ENCODE data around the gene TLE4. TPM values are rescaled to one million over a fixed set of nuclear protein-coding genes. Genes with fewer than 3 reads are reported as not detected.

Gene TLE4
- total RNA-seq, 4 donors from 2014 or later: 30.5 to 66.2 (median 46.4) TPM

- 62 to 100% methylated on average over 1 to 2 of the region's 2 CpGs for WGBS, 2 donors (ENCODE audit: low coverage in 1 of 2)
- ATAC-seq: no peak
- Histone ChIP-seq H3K27ac (no peak overlapping the region), H3K9me3 (no peaks in the 10 kb centered on the region), H3K4me3 (no peak overlapping the region), H3K36me3 (no peaks in the 10 kb centered on the region), H3K27me3 (no peaks in the 10 kb centered on the region), H3K4me1 (peaks cover 0 to 12% (median 0%) of the 10 kb centered on the region in 3 donors)
- no peak for TF ChIP-seq POLR2A (IDR thresholded peaks at IDR 0.05)
- TF ChIP-seq, protein P1, sequence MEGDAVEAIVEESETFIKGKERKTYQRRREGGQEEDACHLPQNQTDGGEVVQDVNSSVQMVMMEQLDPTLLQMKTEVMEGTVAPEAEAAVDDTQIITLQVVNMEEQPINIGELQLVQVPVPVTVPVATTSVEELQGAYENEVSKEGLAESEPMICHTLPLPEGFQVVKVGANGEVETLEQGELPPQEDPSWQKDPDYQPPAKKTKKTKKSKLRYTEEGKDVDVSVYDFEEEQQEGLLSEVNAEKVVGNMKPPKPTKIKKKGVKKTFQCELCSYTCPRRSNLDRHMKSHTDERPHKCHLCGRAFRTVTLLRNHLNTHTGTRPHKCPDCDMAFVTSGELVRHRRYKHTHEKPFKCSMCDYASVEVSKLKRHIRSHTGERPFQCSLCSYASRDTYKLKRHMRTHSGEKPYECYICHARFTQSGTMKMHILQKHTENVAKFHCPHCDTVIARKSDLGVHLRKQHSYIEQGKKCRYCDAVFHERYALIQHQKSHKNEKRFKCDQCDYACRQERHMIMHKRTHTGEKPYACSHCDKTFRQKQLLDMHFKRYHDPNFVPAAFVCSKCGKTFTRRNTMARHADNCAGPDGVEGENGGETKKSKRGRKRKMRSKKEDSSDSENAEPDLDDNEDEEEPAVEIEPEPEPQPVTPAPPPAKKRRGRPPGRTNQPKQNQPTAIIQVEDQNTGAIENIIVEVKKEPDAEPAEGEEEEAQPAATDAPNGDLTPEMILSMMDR (IDR thresholded peaks at IDR 0.05): peak in 3 of 4 experiments; percentile 3 to 33 (median 21)
- TF ChIP-seq POLR2AphosphoS5 (IDR thresholded peaks at IDR 0.05): no peak
- no peak for TF ChIP-seq EP300 (IDR thresholded peaks at IDR 0.05)
Observed at GRCh38 chr9:79757881-79758669, 186.3 kb downstream of the TLE4 start.

DNA sequence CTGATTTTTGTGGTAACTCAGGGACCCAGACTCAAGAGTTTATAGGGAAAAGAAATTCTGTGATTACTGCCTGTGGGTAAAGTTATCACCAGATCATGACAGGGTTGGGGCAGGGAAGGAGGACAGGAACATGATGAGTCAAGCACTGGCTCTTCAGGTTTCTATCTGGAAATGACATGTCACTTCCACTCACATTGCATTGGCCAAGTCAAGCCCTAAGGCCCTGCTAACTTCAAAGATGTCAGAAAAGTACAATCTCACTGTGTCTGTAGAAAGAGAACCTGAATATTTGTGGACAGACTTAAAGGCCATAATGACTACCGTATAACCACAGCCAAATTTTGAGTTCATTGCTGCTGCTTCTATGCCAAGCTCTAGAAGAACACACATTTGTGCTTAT lies 187.7 kb downstream of the TLE4 start:
- ATAC-seq: no peak
- H3K27me3 ChIP-seq: no peaks in the 10 kb centered on the region
- no peak overlapping the region for H3K4me3 ChIP-seq
- no peak overlapping the region for H3K27ac ChIP-seq
- 86% methylated on average over 1 of the region's 1 CpG; no CpG with 5 or more reads in 1 of the 2 donors for WGBS, 2 donors (ENCODE audit: low coverage in 1 of 2)
- H3K36me3 ChIP-seq: no peaks in the 10 kb centered on the region
- H3K9me3 ChIP-seq: no peaks in the 10 kb centered on the region
- TF ChIP-seq EP300 (IDR thresholded peaks at IDR 0.05) (no peak), POLR2A (IDR thresholded peaks at IDR 0.05) (no peak), POLR2AphosphoS5 (IDR thresholded peaks at IDR 0.05) (no peak)
- TF ChIP-seq, protein P1 (IDR thresholded peaks at IDR 0.05): no peak
- H3K4me1 ChIP-seq: peaks cover 0 to 22% (median 5%) of the 10 kb centered on the region in 3 donors

GRCh38 chr9:79762070-79762469 lies 190.3 kb downstream of the TLE4 start:
- WGBS, 2 donors (ENCODE audit: low coverage in 1 of 2): 86 to 100% methylated on average over 1 to 5 of the region's 6 CpGs
- Histone ChIP-seq H3K36me3 (no peaks in the 10 kb centered on the region), H3K9me3 (no peaks in the 10 kb centered on the region), H3K27ac (no peak overlapping the region), H3K4me3 (no peak overlapping the region), H3K4me1 (peaks cover 0 to 26% (median 5%) of the 10 kb centered on the region in 3 donors), H3K27me3 (no peaks in the 10 kb centered on the region)
- ATAC-seq: no peak
- TF ChIP-seq, protein P1 (IDR thresholded peaks at IDR 0.05): no peak
- TF ChIP-seq EP300 (IDR thresholded peaks at IDR 0.05): no peak
- TF ChIP-seq POLR2A (IDR thresholded peaks at IDR 0.05): no peak
- TF ChIP-seq POLR2AphosphoS5 (IDR thresholded peaks at IDR 0.05): no peak

GRCh38 chr9:79763671-79764285 lies 192.0 kb downstream of the TLE4 start:
- ATAC-seq: no peak

More at GRCh38 chr9:79763671-79764285, 192.0 kb downstream of the TLE4 start:
- no peaks in the 10 kb centered on the region for H3K36me3 ChIP-seq
- peak overlapping the region in 2 of 4 donors; percentile 3 to 40 for H3K27ac ChIP-seq
- H3K9me3 ChIP-seq: no peaks in the 10 kb centered on the region
- H3K27me3 ChIP-seq: no peaks in the 10 kb centered on the region
- H3K4me3 ChIP-seq: no peak overlapping the region
- TF ChIP-seq POLR2A (IDR thresholded peaks at IDR 0.05): no peak
- TF ChIP-seq, protein P1 (IDR thresholded peaks at IDR 0.05): no peak
- TF ChIP-seq POLR2AphosphoS5 (IDR thresholded peaks at IDR 0.05): no peak
- no peak for TF ChIP-seq EP300 (IDR thresholded peaks at IDR 0.05)
- whole genome bisulfite sequencing, 2 donors (ENCODE audit: low coverage in 1 of 2): 47 to 61% methylated on average over 5 of the region's 6 CpGs
- H3K4me1 ChIP-seq: peaks cover 3 to 15% (median 5%) of the 10 kb centered on the region in 3 donors
